ENCODE data around the gene PM20D1. TPM values are rescaled to one million over a fixed set of nuclear protein-coding genes. Genes with fewer than 3 reads are reported as not detected.

The PM20D1 gene
- total and polyA plus RNA-seq, 2 donors (not counting 1 experiment from before 2014, with no cell fraction given): not detected

GRCh38 chr1:205811660-205812059, 38.3 kb downstream of the PM20D1 start:
- H2AFZ ChIP-seq (ENCODE audit: low read length): no peak overlapping the region
- H3K9ac ChIP-seq (ENCODE audit: insufficient read depth, low read length): no peak overlapping the region
- H3K9me3 ChIP-seq (ENCODE audit: control insufficient read depth, insufficient read depth, low read depth, low read length): no peaks in the 10 kb centered on the region
- peak in 1 of 2 donors; percentile 16 for DNase-seq (ENCODE audit: low read depth in 2 of 2)
- peaks cover 2% of the 10 kb centered on the region for H3K36me3 ChIP-seq (ENCODE audit: control insufficient read depth, insufficient read depth, low read length)
- peaks cover 5% of the 10 kb centered on the region for H3K79me2 ChIP-seq (ENCODE audit: control insufficient read depth, insufficient read depth, low read length)
- H3K27me3 ChIP-seq (ENCODE audit: control insufficient read depth, insufficient read depth, low read length): no peaks in the 10 kb centered on the region
- H3K27ac ChIP-seq (ENCODE audit: insufficient read depth, low read length): no peak overlapping the region
- H3K4me1 ChIP-seq (ENCODE audit: control insufficient read depth, extremely low read depth, insufficient read depth, low read length): no peaks in the 10 kb centered on the region
- TF ChIP-seq EZH2 (IDR thresholded peaks at IDR 0.05; ENCODE audit: low read length, missing control alignments) (no peak), CTCF (conservative IDR thresholded peaks at IDR 0.05 in 1 of 2, IDR thresholded peaks at IDR 0.05 in 1 of 2; ENCODE audit: low read depth in 1 of 2, low read length in 2 of 2) (no peak)
- no peaks in the 10 kb centered on the region for H4K20me1 ChIP-seq (ENCODE audit: control insufficient read depth, extremely low read depth, insufficient read depth, low read length)
- peak overlapping the region; percentile 61 for H3K4me2 ChIP-seq (ENCODE audit: extremely low read depth, insufficient read depth, low read length)
- H3K4me3 ChIP-seq (replicated peaks in 1 of 4; ENCODE audit: control extremely low read depth in 1 of 4, insufficient read depth in 1 of 4, low read depth in 3 of 4, low read length in 4 of 4): peak overlapping the region; percentile 64 to 79 (median 74)

- Histone ChIP-seq H4K20me1 (ENCODE audit: control insufficient read depth, extremely low read depth, insufficient read depth, low read length) (no peaks in the 10 kb centered on the region), H3K4me2 (ENCODE audit: extremely low read depth, insufficient read depth, low read length) (no peak overlapping the region), H3K4me1 (ENCODE audit: control insufficient read depth, extremely low read depth, insufficient read depth, low read length) (no peaks in the 10 kb centered on the region), H3K27ac (ENCODE audit: insufficient read depth, low read length) (no peak overlapping the region), H3K4me3 (replicated peaks in 1 of 4; ENCODE audit: control extremely low read depth in 1 of 4, insufficient read depth in 1 of 4, low read depth in 3 of 4, low read length in 4 of 4) (no peak overlapping the region), H3K9ac (ENCODE audit: insufficient read depth, low read length) (no peak overlapping the region), H3K79me2 (ENCODE audit: control insufficient read depth, insufficient read depth, low read length) (peaks cover 5% of the 10 kb centered on the region), H2AFZ (ENCODE audit: low read length) (no peak overlapping the region), H3K27me3 (ENCODE audit: control insufficient read depth, insufficient read depth, low read length) (no peaks in the 10 kb centered on the region), H3K9me3 (ENCODE audit: control insufficient read depth, insufficient read depth, low read depth, low read length) (no peaks in the 10 kb centered on the region), H3K36me3 (ENCODE audit: control insufficient read depth, insufficient read depth, low read length) (peaks cover 2% of the 10 kb centered on the region)
- no peak for DNase-seq (ENCODE audit: low read depth in 2 of 2)
- TF ChIP-seq EZH2 (IDR thresholded peaks at IDR 0.05; ENCODE audit: low read length, missing control alignments) (no peak), CTCF (conservative IDR thresholded peaks at IDR 0.05 in 1 of 2, IDR thresholded peaks at IDR 0.05 in 1 of 2; ENCODE audit: low read depth in 1 of 2, low read length in 2 of 2) (peak; percentile 13 to 30)
These were observed 39.3 kb downstream of the PM20D1 start for GRCh38 chr1:205810448-205811157.

- H2AFZ ChIP-seq (ENCODE audit: low read length): no peak overlapping the region
- no peak overlapping the region for H3K27ac ChIP-seq (ENCODE audit: insufficient read depth, low read length)
- H3K79me2 ChIP-seq (ENCODE audit: control insufficient read depth, insufficient read depth, low read length): peaks cover 5% of the 10 kb centered on the region
- H4K20me1 ChIP-seq (ENCODE audit: control insufficient read depth, extremely low read depth, insufficient read depth, low read length): no peaks in the 10 kb centered on the region
- H3K4me3 ChIP-seq (replicated peaks in 1 of 4; ENCODE audit: control extremely low read depth in 1 of 4, insufficient read depth in 1 of 4, low read depth in 3 of 4, low read length in 4 of 4): no peak overlapping the region
- H3K9me3 ChIP-seq (ENCODE audit: control insufficient read depth, insufficient read depth, low read depth, low read length): no peaks in the 10 kb centered on the region
- DNase-seq (ENCODE audit: low read depth in 2 of 2): no peak
- no peak overlapping the region for H3K9ac ChIP-seq (ENCODE audit: insufficient read depth, low read length)
- H3K4me1 ChIP-seq (ENCODE audit: control insufficient read depth, extremely low read depth, insufficient read depth, low read length): no peaks in the 10 kb centered on the region
- H3K27me3 ChIP-seq (ENCODE audit: control insufficient read depth, insufficient read depth, low read length): no peaks in the 10 kb centered on the region
- no peak for TF ChIP-seq CTCF (conservative IDR thresholded peaks at IDR 0.05 in 1 of 2, IDR thresholded peaks at IDR 0.05 in 1 of 2; ENCODE audit: low read depth in 1 of 2, low read length in 2 of 2)
- TF ChIP-seq EZH2 (IDR thresholded peaks at IDR 0.05; ENCODE audit: low read length, missing control alignments): no peak
- peaks cover 2% of the 10 kb centered on the region for H3K36me3 ChIP-seq (ENCODE audit: control insufficient read depth, insufficient read depth, low read length)
- no peak overlapping the region for H3K4me2 ChIP-seq (ENCODE audit: extremely low read depth, insufficient read depth, low read length)
These were observed 40.0 kb downstream of the PM20D1 start for GRCh38 chr1:205809942-205810345.
